SJSA1 (cell line): ENCODE measurements around the gene SLC19A1. TPM values are rescaled to one million over a fixed set of nuclear protein-coding genes. Genes with fewer than 3 reads are reported as not detected.
A peak's percentile ranks its signal among the peaks of the same experiment; 100 is the strongest.
"Not testable (repeated sequence)": the region's sequence is repeated elsewhere in the genome, so short reads cannot be mapped to it uniquely, and the experiment has no call there.

Experiments used
- DNase-seq, 2 experiments: peaks; one replicate each; pipeline ENCODE4 v3.0.0-alpha.2; 2015 to 2020; ENCODE audit warnings: low spot score in 2 of 2, low read depth in 1 of 2
- H3K27ac ChIP-seq: fragments of 250-450 bp; sonication (Bioruptor Pico); 2 replicates; pipeline ENCODE4 v1.5.1; 2020; ENCODE audit warnings: mild to moderate bottlenecking, moderate library complexity
- H3K27me3 ChIP-seq: fragments of 250-450 bp; sonication (Bioruptor Pico); replicated peaks from 2 replicates; pipeline ENCODE4 v1.5.1; 2020; ENCODE audit warnings: mild to moderate bottlenecking, moderate library complexity
- H3K36me3 ChIP-seq: fragments of 250-450 bp; sonication (Bioruptor Pico); 2 replicates; pipeline ENCODE4 v1.5.1; 2020; ENCODE audit warnings: mild to moderate bottlenecking
- H3K4me1 ChIP-seq: fragments of 250-450 bp; sonication (Bioruptor Pico); replicated peaks from 2 replicates; pipeline ENCODE4 v1.6.1; 2021; ENCODE audit warnings: mild to moderate bottlenecking
- H3K4me3 ChIP-seq: fragments of 250-450 bp; sonication (Bioruptor Pico); 2 replicates; pipeline ENCODE4 v1.5.1; 2020; ENCODE audit warnings: mild to moderate bottlenecking
- H3K9me3 ChIP-seq: fragments of 250-450 bp; sonication (Bioruptor Pico); replicated peaks from 2 replicates; pipeline ENCODE4 v1.5.1; 2020; ENCODE audit warnings: mild to moderate bottlenecking
- total RNA-seq: library from RNA; depleted of rRNA; stranded (reverse); fragments of >200 nt; shearing (Covaris generic); gene quantifications from 2 replicates; pipeline ENCODE4 v1.2.3, GENCODE V29; 2014

The SLC19A1 gene
- total RNA-seq, 1 experiment from 2014 or later: 18.0 TPM

GRCh38 chr21:45573452-45574035 is 31.3 kb upstream of the SLC19A1 start:
- H3K27me3 ChIP-seq: no peaks in the 10 kb centered on the region
- H3K9me3 ChIP-seq: no peaks in the 10 kb centered on the region
- peaks cover 15% of the 10 kb centered on the region for H3K36me3 ChIP-seq
- H3K27ac ChIP-seq: peak overlapping the region; percentile 95
- H3K4me3 ChIP-seq: peak overlapping the region; percentile 32
- peaks cover 59% of the 10 kb centered on the region for H3K4me1 ChIP-seq
- peak in 1 of 2 experiments; percentile 82 for DNase-seq

GRCh38 chr21:45572783-45573451 is 30.7 kb upstream of the SLC19A1 start:
- Histone ChIP-seq H3K27ac (peak overlapping the region; percentile 95), H3K36me3 (peaks cover 21% of the 10 kb centered on the region), H3K27me3 (no peaks in the 10 kb centered on the region), H3K9me3 (no peaks in the 10 kb centered on the region), H3K4me3 (peak overlapping the region; percentile 32), H3K4me1 (peaks cover 59% of the 10 kb centered on the region)
- DNase-seq: no peak

- peak overlapping the region; percentile 95; the same call in 1 of the 2 replicates for H3K27ac ChIP-seq
- no peaks in the 10 kb centered on the region for H3K9me3 ChIP-seq
- H3K4me1 ChIP-seq: peaks cover 61% of the 10 kb centered on the region
- no peak for DNase-seq
- peak overlapping the region; percentile 32 for H3K4me3 ChIP-seq
- no peaks in the 10 kb centered on the region for H3K27me3 ChIP-seq
- H3K36me3 ChIP-seq: peaks cover 28% of the 10 kb centered on the region
Measured at GRCh38 chr21:45572231-45572630, 30.0 kb upstream of the SLC19A1 start.

- Histone ChIP-seq H3K27ac (peak overlapping the region; percentile 83), H3K4me3 (peak overlapping the region; percentile 32), H3K4me1 (peaks cover 65% of the 10 kb centered on the region), H3K27me3 (no peaks in the 10 kb centered on the region), H3K9me3 (no peaks in the 10 kb centered on the region), H3K36me3 (peaks cover 32% of the 10 kb centered on the region)
- no peak for DNase-seq
Measured at GRCh38 chr21:45571641-45572040, 29.4 kb upstream of the SLC19A1 start.

GRCh38 chr21:45570826-45571601 is 28.8 kb upstream of the SLC19A1 start:
- Histone ChIP-seq H3K36me3 (peaks cover 32% of the 10 kb centered on the region), H3K27me3 (no peaks in the 10 kb centered on the region), H3K4me1 (peaks cover 65% of the 10 kb centered on the region), H3K9me3 (no peaks in the 10 kb centered on the region), H3K4me3 (peak overlapping the region; percentile 32), H3K27ac (peak overlapping the region; percentile 83)
- peak in 1 of 2 experiments; percentile 71 for DNase-seq

GRCh38 chr21:45570071-45570470 is 27.8 kb upstream of the SLC19A1 start:
- Histone ChIP-seq H3K9me3 (no peaks in the 10 kb centered on the region), H3K27ac (no peak overlapping the region; the same call in 1 of the 2 replicates), H3K36me3 (peaks cover 32% of the 10 kb centered on the region), H3K27me3 (no peaks in the 10 kb centered on the region), H3K4me3 (no peak overlapping the region), H3K4me1 (peaks cover 59% of the 10 kb centered on the region)
- no peak for DNase-seq

GRCh38 chr21:45568383-45568782 is 26.1 kb upstream of the SLC19A1 start:
- Histone ChIP-seq H3K4me3 (no peak overlapping the region), H3K9me3 (peaks cover 2% of the 10 kb centered on the region; the same call in 1 of the 2 replicates), H3K27ac (no peak overlapping the region), H3K4me1 (peaks cover 46% of the 10 kb centered on the region), H3K27me3 (no peaks in the 10 kb centered on the region), H3K36me3 (peaks cover 35% of the 10 kb centered on the region)
- DNase-seq: no peak

GRCh38 chr21:45564137-45564536 is 21.9 kb upstream of the SLC19A1 start:
- not testable (repeated sequence) for H3K27ac ChIP-seq, H3K4me3 ChIP-seq, H3K27me3 ChIP-seq, H3K9me3 ChIP-seq
- peaks cover 23% of the 10 kb centered on the region for H3K4me1 ChIP-seq
- peaks cover 42% of the 10 kb centered on the region for H3K36me3 ChIP-seq
- peak in 1 of 2 experiments; percentile 12 for DNase-seq

GRCh38 chr21:45562965-45563364 is 20.7 kb upstream of the SLC19A1 start:
- peak; percentile 42 to 63 for DNase-seq
- Histone ChIP-seq H3K36me3 (peaks cover 39% of the 10 kb centered on the region), H3K27me3 (no peaks in the 10 kb centered on the region), H3K9me3 (peaks cover 2% of the 10 kb centered on the region; the same call in 1 of the 2 replicates), H3K4me3 (peak overlapping the region; percentile 15; the same call in 1 of the 2 replicates), H3K4me1 (peaks cover 23% of the 10 kb centered on the region), H3K27ac (peak overlapping the region; percentile 56)

GRCh38 chr21:45562402-45562801 is 20.2 kb upstream of the SLC19A1 start:
- peaks cover 39% of the 10 kb centered on the region for H3K36me3 ChIP-seq
- H3K27me3 ChIP-seq: no peaks in the 10 kb centered on the region
- H3K4me1 ChIP-seq: peaks cover 22% of the 10 kb centered on the region
- peak overlapping the region; percentile 15 for H3K4me3 ChIP-seq
- DNase-seq: no peak
- peak overlapping the region; percentile 56 for H3K27ac ChIP-seq
- H3K9me3 ChIP-seq: peaks cover 2% of the 10 kb centered on the region; the same call in 1 of the 2 replicates

- not testable (repeated sequence) for DNase-seq, H3K9me3 ChIP-seq, H3K4me3 ChIP-seq, H3K27ac ChIP-seq, H3K27me3 ChIP-seq
- peaks cover 35% of the 10 kb centered on the region for H3K36me3 ChIP-seq
- H3K4me1 ChIP-seq: peaks cover 24% of the 10 kb centered on the region
Measured at GRCh38 chr21:45561241-45561640, 19.0 kb upstream of the SLC19A1 start.

- Histone ChIP-seq H3K36me3 (peaks cover 37% of the 10 kb centered on the region), H3K27ac (no peak overlapping the region), H3K4me3 (no peak overlapping the region), H3K27me3 (no peaks in the 10 kb centered on the region), H3K4me1 (peaks cover 32% of the 10 kb centered on the region), H3K9me3 (peaks cover 2% of the 10 kb centered on the region; the same call in 1 of the 2 replicates)
- DNase-seq: no peak
Measured at GRCh38 chr21:45560106-45561021, 18.1 kb upstream of the SLC19A1 start.
